WTC11 (cell line): ENCODE results near the gene GABPB1. TPM values are rescaled to one million over a fixed set of nuclear protein-coding genes. Genes with fewer than 3 reads are reported as not detected.

Experiments
- ATAC-seq: fragments of 200-7000 bp; cut with Tn5 transposase; 2 replicates; pipeline ENCODE4 v1.10.0; 2021; ENCODE audit warnings: mild to moderate bottlenecking, moderate library complexity
- CTCF ChIA-PET: fragments of 300-600 bp; sonication (Branson Sonifier 250); formaldehyde crosslinking; loops from one replicate; lab custom pipeline; 2021; ENCODE audit warnings: antibody characterized with exemption; lab: Charles Lee
- POLR2A ChIA-PET: fragments of 350-600 bp; sonication (Branson Sonifier 250); formaldehyde crosslinking; loops from one replicate; lab custom pipeline; 2021; ENCODE audit warnings: antibody characterized with exemption; lab: Charles Lee
- DNase-seq: peaks from one replicate; pipeline ENCODE4 v3.0.0; 2021; ENCODE audit warnings: low spot score
- H3K27ac Mint-ChIP-seq: 2 replicates; pipeline ENCODE4 v1.8.0; 2021; ENCODE audit warnings: mixed read lengths
- H3K27me3 Mint-ChIP-seq: 2 replicates; pipeline ENCODE4 v1.8.0; 2021; ENCODE audit warnings: low read depth, mild to moderate bottlenecking, moderate library complexity, mixed read lengths
- H3K36me3 Mint-ChIP-seq: 2 replicates; pipeline ENCODE4 v1.8.0; 2021; ENCODE audit warnings: mixed read lengths
- H3K4me1 Mint-ChIP-seq: 2 replicates; pipeline ENCODE4 v1.8.0; 2022; ENCODE audit warnings: mixed read lengths
- H3K4me3 Mint-ChIP-seq: 2 replicates; pipeline ENCODE4 v1.8.0; 2021; ENCODE audit warnings: mild to moderate bottlenecking, moderate library complexity, mixed read lengths
- H3K9me3 Mint-ChIP-seq: 2 replicates; pipeline ENCODE4 v1.8.0; 2021; ENCODE audit warnings: mixed read lengths
- AR ChIP-seq: fragments of 250-450 bp; sonication (Bioruptor Pico); IDR thresholded peaks from 2 replicates; pipeline ENCODE4 v1.9.0; 2021; ENCODE audit warnings: mild to moderate bottlenecking
- ATF1 ChIP-seq: sonication (generic); formaldehyde crosslinking; IDR thresholded peaks from 2 replicates; pipeline ENCODE4 v1.8.1; 2023; ENCODE audit warnings: mild to moderate bottlenecking, moderate library complexity, missing genetic modification reagents
- ATF2 ChIP-seq: sonication (generic); formaldehyde crosslinking; IDR thresholded peaks from 2 replicates; pipeline ENCODE4 v1.8.1; 2022; ENCODE audit warnings: low read depth, missing genetic modification reagents, borderline replicate concordance
- CREM ChIP-seq: sonication (generic); formaldehyde crosslinking; IDR thresholded peaks from 2 replicates; pipeline ENCODE4 v1.8.1; 2022; ENCODE audit warnings: mild to moderate bottlenecking, missing genetic modification reagents, moderate library complexity
- CTCF ChIP-seq: fragments of 200-600 bp; IDR thresholded peaks from 2 replicates; pipeline ENCODE4 v1.8.0; 2022; ENCODE audit warnings: antibody characterized with exemption
- E2F5 ChIP-seq: sonication (generic); formaldehyde crosslinking; IDR thresholded peaks from 2 replicates; pipeline ENCODE4 v1.8.1; 2022; ENCODE audit warnings: mild to moderate bottlenecking, moderate library complexity, missing genetic modification reagents
- FOXJ3 ChIP-seq: sonication (generic); formaldehyde crosslinking; IDR thresholded peaks from 2 replicates; pipeline ENCODE4 v1.9.0; 2021; ENCODE audit warnings: missing genetic modification reagents, mild to moderate bottlenecking, borderline replicate concordance
- GTF2I ChIP-seq: fragments of 250-450 bp; sonication (Bioruptor Pico); conservative IDR thresholded peaks from 2 replicates; pipeline ENCODE4 v1.4.0; 2021; ENCODE audit warnings: mild to moderate bottlenecking
- HMGA2 ChIP-seq: fragments of 250-450 bp; sonication (Bioruptor Pico); IDR thresholded peaks from 2 replicates; pipeline ENCODE4 v1.4.0; 2021; ENCODE audit warnings: mild to moderate bottlenecking, moderate library complexity
- KAT7 ChIP-seq: sonication (generic); formaldehyde crosslinking; IDR thresholded peaks from 2 replicates; pipeline ENCODE4 v1.8.1; 2023; ENCODE audit warnings: missing genetic modification reagents, mild to moderate bottlenecking, borderline replicate concordance
- NFYB ChIP-seq: sonication (generic); formaldehyde crosslinking; conservative IDR thresholded peaks from 2 replicates; pipeline ENCODE4 v1.8.0; 2022; ENCODE audit warnings: low read depth, missing genetic modification reagents
- NR2C2 ChIP-seq: sonication (generic); formaldehyde crosslinking; IDR thresholded peaks from 2 replicates; pipeline ENCODE4 v1.8.0; 2022; ENCODE audit warnings: mild to moderate bottlenecking, missing genetic modification reagents
- PRRX2 ChIP-seq: fragments of 250-450 bp; sonication (Bioruptor Pico); IDR thresholded peaks from 2 replicates; pipeline ENCODE4 v1.8.0; 2021; ENCODE audit warnings: mild to moderate bottlenecking
- RELA ChIP-seq: sonication (generic); formaldehyde crosslinking; IDR thresholded peaks from 2 replicates; pipeline ENCODE4 v1.8.1; 2022; ENCODE audit warnings: missing genetic modification reagents, mild to moderate bottlenecking, borderline replicate concordance
- SMAD4 ChIP-seq: sonication (generic); formaldehyde crosslinking; IDR thresholded peaks from 2 replicates; pipeline ENCODE4 v1.8.0; 2022; ENCODE audit warnings: mild to moderate bottlenecking, missing genetic modification reagents
- TCF7 ChIP-seq: sonication (generic); formaldehyde crosslinking; IDR thresholded peaks from 2 replicates; pipeline ENCODE4 v1.8.0; 2022; ENCODE audit warnings: mild to moderate bottlenecking, low read depth, missing genetic modification reagents, moderate library complexity
- TEAD4 ChIP-seq: sonication (generic); formaldehyde crosslinking; IDR thresholded peaks from 2 replicates; pipeline ENCODE4 v1.8.0; 2022; ENCODE audit warnings: mild to moderate bottlenecking, missing genetic modification reagents
- ZNF281 ChIP-seq: sonication (generic); formaldehyde crosslinking; IDR thresholded peaks from 2 replicates; pipeline ENCODE4 v1.8.0; 2023; ENCODE audit warnings: mild to moderate bottlenecking, missing genetic modification reagents
- ZNF423 ChIP-seq: fragments of 250-450 bp; sonication (Bioruptor Pico); IDR thresholded peaks from 2 replicates; pipeline ENCODE4 v2.1.2; 2022; ENCODE audit warnings: mild to moderate bottlenecking, moderate library complexity
- ZNF532 ChIP-seq: fragments of 250-450 bp; sonication (Bioruptor Pico); IDR thresholded peaks from 2 replicates; pipeline ENCODE4 v1.9.0; 2021; ENCODE audit warnings: mild to moderate bottlenecking, borderline replicate concordance
- total RNA-seq: library from RNA; stranded (reverse); gene quantifications from 3 replicates; pipeline ENCODE4 v1.2.3, GENCODE V29; 2021

The GABPB1 gene
- total RNA-seq, 1 experiment from 2014 or later, result 28.9 TPM

- no peak for TF ChIP-seq TCF7 (CRISPR knock-in tag)
These were observed 33.3 kb downstream of the GABPB1 start (continued) for GRCh38 chr15:50321680-50322210.

- H3K27ac Mint-ChIP-seq, result no peak overlapping the region
- ATAC-seq (no peak), DNase-seq (no peak)
- no peaks in the 10 kb centered on the region for H3K36me3 Mint-ChIP-seq
- H3K27me3 Mint-ChIP-seq, result no peaks in the 10 kb centered on the region
- TF ChIP-seq FOXJ3 (CRISPR knock-in tag) (no peak), CREM (CRISPR knock-in tag) (no peak), ZNF281 (CRISPR knock-in tag) (no peak), E2F5 (CRISPR knock-in tag) (no peak), GTF2I (CRISPR knock-in tag) (no peak), KAT7 (CRISPR knock-in tag) (no peak), TEAD4 (no peak), ATF2 (CRISPR knock-in tag) (no peak), SMAD4 (CRISPR knock-in tag) (no peak), NFYB (no peak), CTCF (no peak), ZNF423 (no peak), AR (no peak), RELA (no peak), HMGA2 (CRISPR knock-in tag) (no peak), PRRX2 (no peak), ZNF532 (CRISPR knock-in tag) (no peak), NR2C2 (no peak), ATF1 (no peak)
- POLR2A ChIA-PET, result no interaction called here
- no peaks in the 10 kb centered on the region for H3K4me1 Mint-ChIP-seq
- H3K4me3 Mint-ChIP-seq, result no peak overlapping the region
- CTCF ChIA-PET, result no interaction called here
- no peaks in the 10 kb centered on the region for H3K9me3 Mint-ChIP-seq
These were observed 34.5 kb downstream of the GABPB1 start for GRCh38 chr15:50320504-50320903.
